ENCODE results near the gene ATOH1. TPM values are rescaled to one million over a fixed set of nuclear protein-coding genes. Genes with fewer than 3 reads are reported as not detected.

Gene ATOH1
- total RNA-seq, 4 donors from 2014 or later, result not detected

GRCh38 chr4:93852680-93853079, 24.1 kb downstream of the ATOH1 start:
- Histone ChIP-seq H3K4me1 (no peaks in the 10 kb centered on the region), H3K27ac (no peak overlapping the region), H3K9me3 (no peaks in the 10 kb centered on the region), H3K4me3 (no peak overlapping the region), H3K36me3 (no peaks in the 10 kb centered on the region), H3K27me3 (no peaks in the 10 kb centered on the region)
- 92 to 93% methylated on average over 3 of the region's 3 CpGs for WGBS, 2 donors
- TF ChIP-seq CTCF (IDR thresholded peaks at IDR 0.05) (no peak), POLR2A (IDR thresholded peaks at IDR 0.05) (no peak), EP300 (IDR thresholded peaks at IDR 0.05) (no peak)
- DNase-seq (ENCODE audit: low spot score in 2 of 2), result no peak

- H3K4me3 ChIP-seq, result no peak overlapping the region
- H3K27me3 ChIP-seq, result no peaks in the 10 kb centered on the region
- WGBS, 2 donors, result 58 to 61% methylated on average over 1 of the region's 1 CpG
- H3K27ac ChIP-seq, result no peak overlapping the region
- no peaks in the 10 kb centered on the region for H3K9me3 ChIP-seq
- H3K4me1 ChIP-seq, result no peaks in the 10 kb centered on the region
- H3K36me3 ChIP-seq, result no peaks in the 10 kb centered on the region
- DNase-seq (ENCODE audit: low spot score in 2 of 2), result no peak
- TF ChIP-seq EP300 (IDR thresholded peaks at IDR 0.05), result no peak
- no peak for TF ChIP-seq CTCF (IDR thresholded peaks at IDR 0.05)
- TF ChIP-seq POLR2A (IDR thresholded peaks at IDR 0.05), result no peak
These were observed 27.4 kb downstream of the ATOH1 start for GRCh38 chr4:93855926-93856325.

GRCh38 chr4:93865650-93866049, 37.1 kb downstream of the ATOH1 start:
- Histone ChIP-seq H3K4me1 (no peaks in the 10 kb centered on the region), H3K4me3 (no peak overlapping the region), H3K9me3 (peaks cover 0 to 6% (median 2%) of the 10 kb centered on the region in 4 donors), H3K36me3 (no peaks in the 10 kb centered on the region), H3K27me3 (no peaks in the 10 kb centered on the region), H3K27ac (no peak overlapping the region)
- 87 to 90% methylated on average over 2 of the region's 2 CpGs for WGBS, 2 donors
- TF ChIP-seq EP300 (IDR thresholded peaks at IDR 0.05) (no peak), POLR2A (IDR thresholded peaks at IDR 0.05) (no peak), CTCF (IDR thresholded peaks at IDR 0.05) (no peak)
- no peak for DNase-seq (ENCODE audit: low spot score in 2 of 2)

- Histone ChIP-seq H3K9me3 (no peaks in the 10 kb centered on the region), H3K4me3 (no peak overlapping the region), H3K27ac (no peak overlapping the region), H3K4me1 (no peaks in the 10 kb centered on the region), H3K27me3 (no peaks in the 10 kb centered on the region), H3K36me3 (no peaks in the 10 kb centered on the region)
- TF ChIP-seq EP300 (IDR thresholded peaks at IDR 0.05) (no peak), CTCF (IDR thresholded peaks at IDR 0.05) (no peak), POLR2A (IDR thresholded peaks at IDR 0.05) (no peak)
- 91 to 92% methylated on average over 7 of the region's 7 CpGs for WGBS, 2 donors
- DNase-seq (ENCODE audit: low spot score in 2 of 2), result no peak
These were observed 39.0 kb downstream of the ATOH1 start for GRCh38 chr4:93867416-93868001.

- no peak for TF ChIP-seq CTCF (IDR thresholded peaks at IDR 0.05)
- TF ChIP-seq POLR2A (IDR thresholded peaks at IDR 0.05), result no peak
- TF ChIP-seq EP300 (IDR thresholded peaks at IDR 0.05), result no peak
- Histone ChIP-seq H3K4me3 (no peak overlapping the region), H3K4me1 (no peaks in the 10 kb centered on the region), H3K36me3 (no peaks in the 10 kb centered on the region), H3K9me3 (no peaks in the 10 kb centered on the region), H3K27ac (no peak overlapping the region), H3K27me3 (no peaks in the 10 kb centered on the region)
- WGBS, 2 donors, result 72 to 82% methylated on average over 6 of the region's 6 CpGs
- no peak for DNase-seq (ENCODE audit: low spot score in 2 of 2)
These were observed 42.4 kb downstream of the ATOH1 start for GRCh38 chr4:93870876-93871458.
